ENCODE data around the gene PLCB1.

PLCB1 gene

DNA sequence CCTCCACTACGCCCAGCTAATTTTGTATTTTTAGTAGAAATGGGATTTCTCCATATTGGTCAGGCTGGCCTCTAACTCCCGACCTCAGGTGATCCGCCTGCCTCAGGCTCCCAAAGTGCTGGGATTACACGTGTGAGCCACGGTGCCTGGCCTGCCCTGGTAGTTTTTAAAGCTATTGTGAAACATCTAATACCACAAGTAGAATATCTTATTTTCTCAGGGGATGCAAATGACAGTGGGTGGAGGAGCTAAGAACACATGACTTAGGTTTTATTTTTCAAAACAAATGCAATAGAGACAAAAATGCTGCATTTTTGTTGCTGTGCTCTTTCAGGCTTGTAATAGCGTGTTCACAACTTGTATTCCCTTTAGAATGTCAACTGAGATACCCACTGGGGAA lies 671.9 kb downstream of the PLCB1 start:
- Histone ChIP-seq H3K4me1 (ENCODE audit: control insufficient read depth in 1 of 2, insufficient read depth in 1 of 2, low read depth in 1 of 2, low read length in 1 of 2) (no peaks in the 10 kb centered on the region), H3K9me3 (no peaks in the 10 kb centered on the region), H3K4me3 (ENCODE audit: low read depth in 1 of 2, low read length in 1 of 2) (no peak overlapping the region), H3K27ac (no peak overlapping the region), H3K36me3 (no peaks in the 10 kb centered on the region), H3K27me3 (no peaks in the 10 kb centered on the region)
- TF ChIP-seq, protein P1, sequence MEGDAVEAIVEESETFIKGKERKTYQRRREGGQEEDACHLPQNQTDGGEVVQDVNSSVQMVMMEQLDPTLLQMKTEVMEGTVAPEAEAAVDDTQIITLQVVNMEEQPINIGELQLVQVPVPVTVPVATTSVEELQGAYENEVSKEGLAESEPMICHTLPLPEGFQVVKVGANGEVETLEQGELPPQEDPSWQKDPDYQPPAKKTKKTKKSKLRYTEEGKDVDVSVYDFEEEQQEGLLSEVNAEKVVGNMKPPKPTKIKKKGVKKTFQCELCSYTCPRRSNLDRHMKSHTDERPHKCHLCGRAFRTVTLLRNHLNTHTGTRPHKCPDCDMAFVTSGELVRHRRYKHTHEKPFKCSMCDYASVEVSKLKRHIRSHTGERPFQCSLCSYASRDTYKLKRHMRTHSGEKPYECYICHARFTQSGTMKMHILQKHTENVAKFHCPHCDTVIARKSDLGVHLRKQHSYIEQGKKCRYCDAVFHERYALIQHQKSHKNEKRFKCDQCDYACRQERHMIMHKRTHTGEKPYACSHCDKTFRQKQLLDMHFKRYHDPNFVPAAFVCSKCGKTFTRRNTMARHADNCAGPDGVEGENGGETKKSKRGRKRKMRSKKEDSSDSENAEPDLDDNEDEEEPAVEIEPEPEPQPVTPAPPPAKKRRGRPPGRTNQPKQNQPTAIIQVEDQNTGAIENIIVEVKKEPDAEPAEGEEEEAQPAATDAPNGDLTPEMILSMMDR (IDR thresholded peaks at IDR 0.05): no peak

DNA sequence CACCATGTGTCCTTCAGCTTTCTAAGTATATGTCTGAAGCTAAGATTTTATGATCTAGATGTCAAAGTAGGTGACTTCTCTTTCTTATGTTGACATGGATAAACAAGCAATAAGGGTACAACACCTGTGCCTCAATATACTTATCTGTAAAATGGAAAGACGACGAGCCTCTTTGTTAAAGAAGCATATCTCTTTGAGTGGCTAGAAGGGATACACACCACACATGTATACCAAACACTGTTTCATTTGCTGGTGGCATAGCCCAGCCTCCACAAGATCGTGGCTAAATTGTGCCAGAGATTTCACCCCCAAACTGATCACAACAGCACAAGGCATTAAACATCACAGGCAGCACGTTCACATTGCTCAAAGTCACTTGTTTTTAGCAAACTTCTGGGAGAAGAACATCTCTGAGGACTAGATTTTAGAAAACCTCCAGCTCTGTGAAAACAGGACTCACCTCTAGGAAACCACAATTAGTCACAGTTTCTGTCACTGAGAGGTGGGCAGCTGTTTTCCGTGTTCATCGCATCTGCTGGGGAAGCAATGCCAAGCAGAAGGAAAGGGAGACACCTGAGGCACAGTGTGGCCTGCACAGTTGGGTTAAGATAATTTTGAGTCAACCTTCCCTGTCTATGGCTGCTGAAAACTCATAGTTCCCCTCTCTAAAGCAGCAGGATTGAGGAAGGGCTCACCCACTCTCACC lies 673.8 kb downstream of the PLCB1 start:
- H3K9me3 ChIP-seq: no peaks in the 10 kb centered on the region
- TF ChIP-seq, protein P1 (IDR thresholded peaks at IDR 0.05): no peak
- no peak overlapping the region for H3K4me3 ChIP-seq (ENCODE audit: low read depth in 1 of 2, low read length in 1 of 2)
- H3K27ac ChIP-seq: no peak overlapping the region
- H3K36me3 ChIP-seq: no peaks in the 10 kb centered on the region
- no peaks in the 10 kb centered on the region for H3K4me1 ChIP-seq (ENCODE audit: control insufficient read depth in 1 of 2, insufficient read depth in 1 of 2, low read depth in 1 of 2, low read length in 1 of 2)
- H3K27me3 ChIP-seq: no peaks in the 10 kb centered on the region

DNA sequence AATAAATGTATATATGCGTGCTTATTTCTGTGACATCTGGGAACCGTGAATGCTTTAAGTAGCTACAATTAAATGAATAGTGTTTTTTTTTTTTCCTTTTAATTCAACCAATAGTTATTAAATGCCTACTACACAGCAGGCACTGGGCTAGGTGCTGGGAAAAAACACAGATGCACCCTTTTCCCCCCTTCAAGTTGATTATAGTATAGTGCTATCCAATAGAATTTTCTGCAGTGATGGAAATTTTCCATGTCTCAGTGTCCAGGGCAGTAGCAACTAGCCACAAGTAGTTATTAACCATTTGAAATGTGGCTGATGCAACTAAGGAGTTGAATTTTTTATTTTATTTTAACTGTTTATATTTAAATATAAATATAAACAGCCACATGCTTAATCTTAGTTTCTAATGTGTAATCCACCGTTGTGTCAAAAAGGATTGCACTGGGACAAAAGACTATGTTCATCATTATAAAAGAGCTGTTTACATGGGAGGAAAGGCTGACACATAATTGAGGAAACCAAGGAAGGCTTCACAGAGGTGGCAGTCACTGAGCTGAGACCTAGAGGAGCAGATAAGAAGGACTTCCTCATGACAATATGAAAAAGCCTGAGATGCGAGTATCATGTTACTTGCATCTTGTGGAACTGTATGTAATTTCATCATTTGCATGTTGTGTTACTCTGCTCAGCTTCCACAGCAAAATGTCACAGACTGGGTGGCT lies 675.6 kb downstream of the PLCB1 start:
- Histone ChIP-seq H3K27me3 (no peaks in the 10 kb centered on the region), H3K4me3 (ENCODE audit: low read depth in 1 of 2, low read length in 1 of 2) (no peak overlapping the region), H3K36me3 (no peaks in the 10 kb centered on the region), H3K4me1 (ENCODE audit: control insufficient read depth in 1 of 2, insufficient read depth in 1 of 2, low read depth in 1 of 2, low read length in 1 of 2) (no peaks in the 10 kb centered on the region), H3K27ac (no peak overlapping the region), H3K9me3 (no peaks in the 10 kb centered on the region)
- TF ChIP-seq, protein P1 (IDR thresholded peaks at IDR 0.05): no peak

DNA sequence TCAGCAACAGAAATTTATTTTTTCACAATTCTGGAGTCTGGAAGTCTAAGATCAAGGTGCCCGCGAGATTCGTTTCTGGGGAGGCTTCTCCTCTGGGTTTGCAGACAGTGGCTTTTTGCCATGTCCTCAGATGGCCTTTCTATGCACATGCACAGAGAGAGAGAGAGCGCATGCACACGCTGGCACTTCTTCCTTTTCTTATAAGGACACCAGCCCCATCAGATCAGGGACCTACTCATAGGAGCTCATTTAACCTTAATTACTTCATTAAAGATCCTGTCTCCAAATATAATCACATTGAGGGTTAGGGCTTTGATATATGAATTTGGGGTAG lies 676.1 kb downstream of the PLCB1 start:
- Histone ChIP-seq H3K4me3 (ENCODE audit: low read depth in 1 of 2, low read length in 1 of 2) (no peak overlapping the region), H3K9me3 (no peaks in the 10 kb centered on the region), H3K27me3 (no peaks in the 10 kb centered on the region), H3K36me3 (no peaks in the 10 kb centered on the region), H3K27ac (no peak overlapping the region), H3K4me1 (ENCODE audit: control insufficient read depth in 1 of 2, insufficient read depth in 1 of 2, low read depth in 1 of 2, low read length in 1 of 2) (no peaks in the 10 kb centered on the region)
- TF ChIP-seq, protein P1 (IDR thresholded peaks at IDR 0.05): no peak

DNA sequence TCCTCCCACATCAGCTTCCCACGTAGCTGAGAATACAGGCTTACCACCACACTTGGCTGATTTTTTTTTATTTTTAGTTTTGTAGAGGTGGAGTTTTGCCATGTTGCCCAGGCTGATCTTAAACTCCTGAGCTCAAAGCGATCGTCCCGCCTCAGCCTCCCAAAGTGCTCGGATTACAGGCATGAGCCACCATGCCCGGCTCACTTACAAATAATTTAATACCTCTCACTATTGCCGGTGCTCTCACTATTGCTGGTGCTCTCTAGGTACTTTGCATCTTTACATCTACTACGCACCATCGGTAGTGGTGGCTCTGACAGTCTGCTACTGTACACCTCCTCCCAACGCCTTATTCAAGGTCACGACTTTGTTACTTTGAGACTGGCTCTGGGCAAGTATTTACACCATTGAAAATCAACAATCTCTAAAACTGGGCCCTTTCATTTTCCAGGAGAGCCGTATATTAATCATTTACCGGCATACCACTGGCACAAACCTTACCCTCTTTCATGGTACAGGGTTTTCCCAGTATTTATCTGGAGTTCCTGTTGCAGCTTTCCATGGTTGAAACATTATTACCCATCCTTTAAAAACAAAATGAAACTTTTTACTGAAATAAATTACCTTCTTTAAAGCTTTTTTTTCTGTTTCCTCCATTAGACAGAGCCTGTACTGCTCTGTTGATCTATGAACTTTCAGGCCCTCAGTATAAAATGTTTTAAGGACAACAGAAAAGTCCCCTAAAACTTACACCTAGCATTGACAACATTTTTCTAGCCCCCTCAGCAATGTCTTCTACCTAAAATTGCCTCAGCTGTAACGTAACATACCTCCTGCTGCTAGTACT lies 677.3 kb downstream of the PLCB1 start:
- H3K9me3 ChIP-seq: no peaks in the 10 kb centered on the region
- H3K4me1 ChIP-seq (ENCODE audit: control insufficient read depth in 1 of 2, insufficient read depth in 1 of 2, low read depth in 1 of 2, low read length in 1 of 2): no peaks in the 10 kb centered on the region
- H3K4me3 ChIP-seq (ENCODE audit: low read depth in 1 of 2, low read length in 1 of 2): no peak overlapping the region
- TF ChIP-seq, protein P1 (IDR thresholded peaks at IDR 0.05): no peak
- H3K27ac ChIP-seq: no peak overlapping the region
- H3K27me3 ChIP-seq: no peaks in the 10 kb centered on the region
- H3K36me3 ChIP-seq: no peaks in the 10 kb centered on the region

Measured in neutrophil (primary cell).